Mammary epithelial cell (primary cell): ENCODE data around the gene OXT.

Source experiments
- EZH2 ChIP-seq: IDR thresholded peaks from 2 replicates; pipeline ENCODE4 v1.6.1; 2012; ENCODE audit warnings: low read length, inconsistent platforms, borderline replicate concordance
- TF ChIP-seq, protein P1 (sequence below), 2 donors: IDR thresholded peaks in 1 of 2; conservative IDR thresholded peaks in 1 of 2; 2 replicates each; pipeline ENCODE4 v1.5.1; 2011 to 2012; ENCODE audit warnings: inconsistent platforms in 2 of 2, low read length in 2 of 2, mild to moderate bottlenecking in 2 of 2, control low read depth in 1 of 2, low read depth in 1 of 2; ENCODE audit not compliant: insufficient read depth in 1 of 2; ENCODE audit errors: extremely low read depth in 1 of 2

DNA sequence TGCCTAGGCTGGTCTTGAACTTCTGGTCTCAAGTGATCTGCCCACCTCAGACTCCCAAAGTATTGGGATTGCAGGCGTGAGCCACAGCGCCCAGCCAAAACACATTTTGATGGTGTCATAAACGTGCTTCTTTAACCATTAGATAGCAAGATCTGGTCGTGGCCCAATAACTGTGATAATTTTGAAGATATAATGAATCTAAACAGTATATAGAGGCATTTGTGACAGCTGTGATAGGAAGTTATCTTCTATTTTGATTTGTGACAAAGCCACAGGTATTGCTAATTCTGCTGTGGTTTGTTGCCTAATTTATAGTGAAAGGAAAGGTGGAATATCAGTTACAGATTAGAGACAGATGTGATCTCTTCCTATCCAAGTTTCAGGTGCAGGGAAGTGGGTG lies 695 bp upstream of the OXT start:
- TF ChIP-seq, protein P1, sequence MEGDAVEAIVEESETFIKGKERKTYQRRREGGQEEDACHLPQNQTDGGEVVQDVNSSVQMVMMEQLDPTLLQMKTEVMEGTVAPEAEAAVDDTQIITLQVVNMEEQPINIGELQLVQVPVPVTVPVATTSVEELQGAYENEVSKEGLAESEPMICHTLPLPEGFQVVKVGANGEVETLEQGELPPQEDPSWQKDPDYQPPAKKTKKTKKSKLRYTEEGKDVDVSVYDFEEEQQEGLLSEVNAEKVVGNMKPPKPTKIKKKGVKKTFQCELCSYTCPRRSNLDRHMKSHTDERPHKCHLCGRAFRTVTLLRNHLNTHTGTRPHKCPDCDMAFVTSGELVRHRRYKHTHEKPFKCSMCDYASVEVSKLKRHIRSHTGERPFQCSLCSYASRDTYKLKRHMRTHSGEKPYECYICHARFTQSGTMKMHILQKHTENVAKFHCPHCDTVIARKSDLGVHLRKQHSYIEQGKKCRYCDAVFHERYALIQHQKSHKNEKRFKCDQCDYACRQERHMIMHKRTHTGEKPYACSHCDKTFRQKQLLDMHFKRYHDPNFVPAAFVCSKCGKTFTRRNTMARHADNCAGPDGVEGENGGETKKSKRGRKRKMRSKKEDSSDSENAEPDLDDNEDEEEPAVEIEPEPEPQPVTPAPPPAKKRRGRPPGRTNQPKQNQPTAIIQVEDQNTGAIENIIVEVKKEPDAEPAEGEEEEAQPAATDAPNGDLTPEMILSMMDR (conservative IDR thresholded peaks at IDR 0.05 in 1 of 2, IDR thresholded peaks at IDR 0.05 in 1 of 2; ENCODE audit: extremely low read depth in 1 of 2, insufficient read depth in 1 of 2, low read depth in 1 of 2, low read length in 2 of 2) = no peak
- TF ChIP-seq EZH2 = no peak
